ENCODE data around the gene ENTR1.
"Not testable (repeated sequence)": the region's sequence is repeated elsewhere in the genome, so short reads cannot be mapped to it uniquely, and the experiment has no call there.

Gene ENTR1

DNA sequence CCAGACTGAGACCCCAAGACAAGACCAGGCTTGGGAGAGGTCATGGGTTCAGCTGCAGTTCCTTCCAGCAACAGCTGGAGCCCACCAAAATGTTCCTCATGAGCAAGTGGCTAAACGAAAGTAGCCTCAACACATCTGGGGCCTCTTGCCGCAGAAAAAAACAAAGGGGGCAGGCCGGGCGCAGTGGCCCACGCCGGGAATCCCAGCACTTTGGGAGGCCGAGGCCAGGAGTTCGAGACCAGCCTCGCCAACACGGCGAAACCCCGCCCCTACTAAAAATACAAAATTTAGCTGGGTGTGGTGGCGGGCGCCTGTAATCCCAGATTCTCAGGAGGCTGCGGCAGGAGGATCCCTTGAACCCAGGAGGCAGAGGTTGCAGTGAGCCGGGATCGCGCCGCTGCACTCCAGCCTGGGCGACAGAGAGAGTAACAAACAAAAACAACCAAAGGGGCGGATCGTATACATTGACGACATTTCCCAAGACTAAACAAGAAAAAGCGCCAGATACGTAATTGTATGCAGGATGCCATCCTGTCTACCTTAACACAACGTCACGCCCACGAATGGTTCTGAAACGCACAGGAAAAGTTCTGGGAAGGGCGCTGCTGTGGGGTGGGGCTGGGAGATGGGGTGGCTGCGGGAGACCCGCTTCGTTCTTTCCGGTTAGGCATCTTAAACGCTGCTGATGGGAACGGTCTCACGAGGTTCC is 27.6 kb upstream of the ENTR1 start:
- no peak for DNase-seq

DNA sequence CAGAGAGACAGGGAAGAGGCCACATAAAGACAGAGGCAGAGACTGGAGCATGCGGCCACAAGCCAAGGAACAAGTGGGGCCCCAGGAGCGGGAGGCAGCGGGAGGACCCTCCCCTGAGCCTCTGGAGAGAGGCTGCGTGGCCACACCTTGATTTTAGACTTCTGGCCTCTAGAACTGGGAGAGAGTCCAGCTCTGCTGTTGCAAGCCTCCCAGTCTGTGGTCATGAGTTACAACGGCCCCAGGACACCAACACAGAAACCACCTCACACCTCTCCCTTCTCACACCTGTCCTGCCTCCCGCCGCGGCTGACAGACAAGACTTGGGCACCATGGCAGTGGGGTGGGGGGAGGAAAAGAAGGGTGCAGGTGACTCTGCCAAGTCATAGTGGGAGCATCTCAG is 27.0 kb upstream of the ENTR1 start:
- no peak for DNase-seq

GRCh38 chr9:136436055-136436634 is 25.7 kb upstream of the ENTR1 start:
- no peak for DNase-seq

- no peak for DNase-seq
These were observed 24.3 kb upstream of the ENTR1 start for GRCh38 chr9:136434580-136435169.

DNA sequence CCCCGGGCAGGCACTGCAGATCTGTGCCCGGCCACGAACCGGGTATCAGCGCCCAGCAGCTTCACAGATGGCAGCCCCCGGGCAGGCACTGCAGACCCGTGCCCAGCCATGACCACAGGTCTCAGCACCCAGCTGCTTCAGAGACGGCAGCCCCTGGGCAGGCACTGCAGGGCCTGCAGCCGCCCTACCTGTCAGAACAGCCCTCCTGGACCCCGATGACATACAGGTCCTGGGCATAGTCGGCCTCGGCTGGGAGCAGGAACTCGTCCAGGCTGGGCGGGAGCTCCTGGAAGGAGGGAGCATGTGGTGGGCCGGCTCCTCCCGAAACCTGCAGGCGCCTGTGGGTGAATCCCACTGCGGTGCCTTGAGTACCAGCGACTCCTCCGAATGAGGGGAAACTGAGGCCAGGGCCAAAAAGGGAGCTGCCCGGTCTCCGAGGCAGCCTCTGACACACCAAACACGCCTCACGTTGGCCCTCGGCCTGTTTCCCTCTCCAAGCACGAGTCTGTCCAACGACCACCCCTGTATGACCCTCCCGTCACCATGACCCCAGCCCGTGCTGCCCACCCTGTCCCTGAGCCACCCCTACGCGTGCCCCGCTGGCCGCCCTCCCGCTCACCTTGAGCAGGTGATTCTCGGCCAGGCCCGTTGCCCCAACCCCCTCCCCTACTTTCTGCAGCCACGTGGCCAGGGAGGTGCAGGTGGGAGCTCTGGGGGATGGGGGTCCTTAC is 23.6 kb upstream of the ENTR1 start:
- no peak for DNase-seq

GRCh38 chr9:136433043-136433715 is 22.8 kb upstream of the ENTR1 start:
- DNase-seq: no peak

DNA sequence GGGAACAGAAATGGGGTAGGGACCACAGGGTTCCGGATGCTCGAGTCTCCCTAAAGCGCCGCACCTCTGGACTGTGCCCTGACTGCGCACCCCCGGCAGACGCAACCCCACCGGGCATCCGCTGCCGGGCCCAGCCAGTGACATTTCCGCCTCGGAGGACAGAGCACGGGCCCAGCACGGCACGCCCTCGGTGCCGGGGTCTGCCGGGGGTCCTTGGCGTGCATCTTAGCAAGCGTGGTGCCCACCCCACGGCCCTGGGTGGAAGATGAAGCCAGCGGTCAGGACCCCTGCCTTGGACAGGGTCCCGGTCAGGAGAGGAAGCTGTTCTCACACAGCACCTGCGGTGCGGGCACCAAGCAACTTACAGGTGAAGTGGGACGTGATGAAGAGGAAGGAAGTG is 22.2 kb upstream of the ENTR1 start:
- DNase-seq: no peak

- DNase-seq: no peak
These were observed 21.5 kb upstream of the ENTR1 start for GRCh38 chr9:136431782-136432350.

DNA sequence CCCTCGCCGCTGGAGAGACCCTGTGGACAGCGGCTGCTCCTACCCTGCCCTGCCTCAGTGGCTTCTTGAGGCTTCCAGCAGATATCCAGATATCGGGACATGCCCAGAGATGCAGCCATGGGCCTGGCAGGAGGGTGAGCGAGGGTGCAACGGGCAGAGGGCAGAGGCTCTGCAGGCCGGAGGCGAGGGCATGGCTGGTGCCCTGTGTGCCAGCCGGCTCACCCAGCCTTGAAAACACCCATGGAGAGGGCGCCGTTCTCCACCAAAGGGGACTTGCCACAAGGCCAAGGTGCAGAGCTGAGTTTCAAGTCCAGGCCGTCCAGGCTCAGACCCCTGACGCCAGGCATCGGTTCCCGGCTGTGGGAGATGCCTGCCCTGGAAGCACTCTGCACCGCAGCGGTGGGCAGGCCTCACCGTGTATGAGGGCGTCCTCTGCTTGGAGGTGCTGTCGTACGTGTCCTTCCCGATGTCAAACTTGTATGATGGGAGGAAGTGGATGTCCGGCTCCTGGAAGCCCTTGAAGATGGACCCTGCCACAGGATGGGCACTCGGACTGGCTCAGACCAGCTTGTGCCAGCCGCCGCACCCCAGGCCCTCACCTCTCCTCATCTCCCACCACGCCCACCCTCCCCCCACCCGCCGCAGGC is 20.3 kb upstream of the ENTR1 start:
- no peak for DNase-seq

DNA sequence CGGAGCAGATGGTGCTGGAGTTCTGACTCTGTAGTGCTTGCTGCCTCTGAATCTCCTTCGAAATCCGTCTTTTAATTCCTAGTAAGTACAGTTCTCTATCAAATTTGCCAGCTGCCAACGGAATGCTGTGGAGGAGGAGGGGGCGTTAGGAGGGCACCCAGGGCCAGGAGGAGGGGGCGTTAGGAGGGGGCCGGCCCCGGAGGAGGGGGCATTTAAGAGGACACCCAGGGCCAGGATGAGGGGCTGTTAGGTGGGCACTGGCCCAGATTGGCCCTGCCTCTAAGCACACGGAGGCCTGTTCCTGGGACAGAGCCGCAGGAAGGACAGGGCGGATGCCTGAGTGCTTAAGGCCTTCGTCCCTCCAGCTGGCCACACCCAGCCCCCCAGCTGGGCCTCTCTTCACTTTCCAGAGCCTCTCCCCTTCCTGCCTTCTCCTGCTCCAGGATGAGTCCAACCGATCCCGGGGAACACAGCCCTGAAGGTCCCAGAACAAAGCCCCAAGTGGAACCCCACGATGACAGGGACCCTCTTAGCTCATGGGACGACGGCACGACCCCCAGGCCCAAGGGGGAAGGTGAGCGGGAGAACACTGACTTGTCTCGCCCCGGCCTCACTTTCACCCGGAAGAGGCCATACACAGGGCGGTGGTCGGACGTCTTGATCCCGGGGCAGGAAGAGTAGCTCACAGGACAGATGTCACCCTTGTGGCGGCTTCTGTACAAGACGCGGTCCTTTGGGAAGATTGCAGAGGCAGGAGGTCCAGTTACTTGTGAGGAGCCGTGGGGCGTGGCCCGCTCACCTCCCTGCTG is 19.5 kb upstream of the ENTR1 start:
- DNase-seq: no peak

- DNase-seq: no peak
These were observed 18.7 kb upstream of the ENTR1 start for GRCh38 chr9:136429075-136429628.

DNA sequence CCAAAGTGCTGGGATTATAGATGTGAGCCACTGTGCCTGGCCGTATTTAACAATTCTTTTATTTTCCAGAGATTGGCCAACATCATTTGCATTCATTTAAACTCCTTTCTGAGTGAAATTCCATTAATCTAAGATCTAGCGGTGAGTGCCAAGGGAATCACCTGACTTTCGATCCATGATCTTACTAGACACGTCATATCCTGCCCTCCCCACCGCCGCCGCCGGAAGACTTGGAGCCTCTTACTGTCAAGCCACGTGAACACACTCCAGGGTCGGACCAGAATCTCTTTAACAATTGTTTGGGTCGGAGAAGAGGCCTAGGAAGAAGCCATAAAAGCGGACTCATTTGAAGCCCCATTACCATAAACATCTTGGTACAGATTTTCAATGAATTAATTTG is 16.4 kb upstream of the ENTR1 start:
- DNase-seq: no peak

DNA sequence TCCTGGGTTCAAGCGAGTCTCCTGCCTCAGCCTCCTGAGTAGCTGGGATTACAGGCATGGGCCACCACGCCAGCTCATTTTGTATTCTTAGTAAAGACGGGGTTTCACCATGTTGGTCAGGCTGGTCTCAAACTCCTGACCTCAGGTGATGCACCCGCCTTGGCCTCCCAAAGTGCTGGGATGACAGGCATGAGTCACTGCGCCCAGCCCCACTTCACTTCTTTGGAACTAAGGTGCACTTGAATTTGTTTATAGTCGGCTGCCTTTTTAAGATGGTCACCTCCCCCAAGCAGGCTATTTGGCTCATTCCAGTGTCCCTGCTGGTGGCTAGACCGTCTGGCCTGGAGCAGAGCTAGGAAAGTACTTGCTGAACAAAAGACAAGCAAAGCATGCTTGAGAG is 15.0 kb upstream of the ENTR1 start:
- not testable (repeated sequence) for DNase-seq

DNA sequence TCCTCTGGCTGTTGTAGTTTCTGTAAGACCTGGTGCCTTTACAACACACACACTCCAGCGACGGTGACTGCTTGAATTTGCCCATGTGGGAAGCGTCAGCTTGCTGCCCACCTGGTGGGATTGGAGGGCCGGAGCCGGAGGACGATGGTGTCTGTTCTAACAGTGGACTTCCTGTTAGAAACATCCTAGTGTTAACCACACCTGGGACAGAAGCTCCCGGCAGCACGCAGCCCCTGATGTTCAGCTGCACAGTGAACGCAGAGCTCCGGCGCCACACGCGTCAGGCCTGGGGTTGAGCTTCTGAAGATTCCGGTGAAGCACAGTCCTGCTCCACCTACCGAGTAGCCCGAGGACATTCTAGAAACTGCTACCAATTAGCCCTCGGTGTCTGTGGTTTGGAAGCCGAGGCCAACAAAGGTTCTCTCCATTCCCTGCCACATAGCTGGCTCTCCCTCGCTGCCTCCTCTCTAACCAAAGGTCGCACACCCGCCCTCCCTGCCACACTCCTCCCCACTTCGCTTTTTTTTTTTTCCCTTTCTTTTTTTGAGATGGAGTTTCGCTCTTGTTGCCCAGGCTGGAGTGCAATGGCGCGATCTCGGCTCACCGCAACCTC is 14.4 kb upstream of the ENTR1 start:
- DNase-seq: no peak

GRCh38 chr9:136423432-136424146 is 13.2 kb upstream of the ENTR1 start:
- DNase-seq: no peak

DNA sequence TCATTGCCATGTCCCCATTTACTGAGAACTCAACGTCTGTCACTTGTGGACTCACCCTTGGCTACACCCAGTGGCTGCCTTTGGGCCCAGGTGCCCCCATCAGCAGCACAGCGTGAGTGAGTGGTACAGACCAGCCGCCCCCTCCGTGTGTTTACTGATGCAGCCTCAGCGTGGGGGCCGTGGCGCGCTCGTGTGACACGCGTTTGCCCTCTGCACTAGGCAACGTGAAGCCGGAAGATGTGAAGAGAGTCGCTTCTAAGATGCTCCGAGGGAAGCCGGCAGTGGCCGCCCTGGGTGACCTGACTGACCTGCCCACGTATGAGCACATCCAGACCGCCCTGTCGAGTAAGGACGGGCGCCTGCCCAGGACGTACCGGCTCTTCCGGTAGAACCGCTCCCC is 12.5 kb upstream of the ENTR1 start:
- no peak for DNase-seq

DNA sequence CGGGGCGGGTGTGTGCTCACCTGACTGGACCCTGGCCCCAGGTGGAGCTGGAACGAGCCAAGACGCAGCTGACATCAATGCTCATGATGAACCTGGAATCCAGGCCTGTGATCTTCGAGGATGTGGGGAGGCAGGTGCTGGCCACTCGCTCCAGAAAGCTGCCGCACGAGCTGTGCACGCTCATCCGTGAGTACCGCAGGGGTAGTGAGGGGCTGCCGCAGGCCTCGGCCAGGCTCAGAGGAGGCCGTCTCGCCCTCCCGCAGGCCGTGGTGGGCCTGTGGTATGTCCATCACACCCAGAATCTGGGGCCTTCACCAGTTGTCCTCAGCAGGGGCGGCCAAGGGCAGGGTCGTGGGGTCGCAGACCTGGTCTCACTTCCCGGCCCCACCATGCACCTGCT is 11.4 kb upstream of the ENTR1 start:
- no peak for DNase-seq

DNA sequence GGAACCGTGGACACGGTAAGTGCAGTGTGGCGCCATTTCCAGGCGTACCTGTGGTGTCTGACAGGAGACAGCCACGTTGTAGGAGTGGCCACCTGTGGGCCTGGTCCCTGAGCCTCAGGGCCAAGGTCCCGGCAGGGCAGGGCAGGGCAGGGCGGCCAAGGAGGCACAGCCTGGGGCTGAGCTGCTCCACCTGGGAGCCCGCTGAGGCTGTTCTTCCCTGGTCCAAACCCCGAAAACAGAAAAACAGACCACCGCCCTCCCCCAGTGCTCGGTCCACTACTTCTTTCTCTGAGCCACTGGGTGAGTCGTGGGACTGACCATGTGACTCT is 8.6 kb upstream of the ENTR1 start:
- no peak for DNase-seq

DNA sequence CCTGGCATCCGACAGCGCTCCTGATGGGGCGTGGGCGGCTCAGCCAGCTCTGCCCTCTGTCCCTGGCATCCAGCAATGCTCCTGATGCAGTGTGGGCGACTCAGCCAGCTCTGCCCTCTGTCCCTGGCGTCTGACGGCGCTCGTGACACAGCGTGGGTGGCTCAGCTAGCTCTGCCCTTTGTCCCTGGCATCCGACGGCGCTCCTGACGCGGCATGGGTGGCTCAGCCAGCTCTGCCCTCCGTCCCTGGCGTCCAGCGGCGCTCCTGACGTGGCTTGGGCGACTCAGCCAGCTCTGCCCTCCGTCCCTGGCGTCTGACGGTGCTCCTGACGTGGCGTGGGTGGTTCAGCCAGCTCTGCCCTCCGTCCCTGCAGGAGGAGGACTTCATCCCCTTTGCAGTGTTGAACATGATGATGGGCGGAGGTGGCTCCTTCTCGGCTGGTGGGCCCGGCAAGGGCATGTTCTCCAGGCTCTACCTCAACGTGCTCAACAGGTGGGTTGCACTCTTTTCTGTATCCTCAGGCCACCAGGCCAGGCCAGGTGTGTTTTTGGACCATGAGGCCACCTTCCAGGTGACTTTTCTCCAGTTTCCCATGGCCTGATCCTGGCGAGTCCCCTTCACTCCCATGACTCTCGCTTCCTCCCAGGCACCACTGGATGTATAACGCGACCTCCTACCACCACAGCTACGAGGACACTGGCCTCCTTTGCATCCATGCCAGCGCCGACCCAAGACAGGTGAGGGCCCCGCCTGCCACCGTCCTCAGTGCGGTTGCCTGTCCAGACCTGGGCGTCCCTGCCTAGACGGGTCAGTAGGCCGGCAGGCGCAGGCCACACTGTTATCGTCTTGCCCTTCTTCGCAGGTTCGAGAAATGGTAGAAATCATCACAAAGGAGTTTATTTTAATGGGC is 8.0 kb upstream of the ENTR1 start:
- DNase-seq: no peak
